ENCODE results near the gene E2F6. TPM values are rescaled to one million over a fixed set of nuclear protein-coding genes. Genes with fewer than 3 reads are reported as not detected.
A peak's percentile ranks its signal among the peaks of the same experiment; 100 is the strongest.

Gene E2F6
- total and polyA plus RNA-seq, 10 of the 15 experiments (the other 5 are each of a cell fraction or from before 2014, with no cell fraction given) = 4.2 to 15.5 (median 11.3) TPM

GRCh38 chr2:11467749-11468148 is 1.8 kb upstream of the E2F6 start (continued):
- TF ChIP-seq RUNX3 (IDR thresholded peaks at IDR 0.05; ENCODE audit: low read length) = no peak

- ATAC-seq (no peak), FAIRE-seq (no peak), DNase-seq (ENCODE audit: low read depth, low spot score) (no peak)
- no peaks in the 10 kb centered on the region for H4K20me1 ChIP-seq (ENCODE audit: control insufficient read depth, insufficient read depth)
- ChIA-PET CTCF (interaction anchor here (1.6 to 3.3 kb wide), 4 partner anchors 12 to 334 kb away, joined by 4 to 32 read pairs (median 6); a partner anchor contains a TSS), RAD21 (ENCODE audit: unreplicated experiment) (interaction anchor here (1.0 kb wide), 1 partner anchor 334 kb away, joined by 3 read pairs; a partner anchor contains a TSS), SMC1A (ENCODE audit: uncharacterized antibody, unreplicated experiment) (interaction anchor here (1.0 kb wide), 2 partner anchors 9 to 10 kb away, joined by 3 to 5 read pairs; no protein-coding TSS in a partner anchor), POLR2A (no interaction called here)
- H3K4me1 ChIP-seq (ENCODE audit: control insufficient read depth, insufficient read depth, low read length) = peaks cover 13% of the 10 kb centered on the region; the same call in 1 of the 2 replicates
- H3K4me3 ChIP-seq = 0 out of 2 replicates have a peak overlapping the region, but pooled peaks have one; percentile 86
- no peak overlapping the region for H2AFZ ChIP-seq (ENCODE audit: control insufficient read depth, low read depth, low read length)
- intact Hi-C loops (cut with micrococcal nuclease; ENCODE audit: unreplicated experiment) = loop anchor here (10.0 kb wide), 1 partner anchor 308 kb away; no protein-coding TSS in a partner anchor
- no peaks in the 10 kb centered on the region; a peak in 1 of 4 replicates for H3K36me3 ChIP-seq (ENCODE audit: control insufficient read depth in 2 of 2, insufficient read depth in 2 of 2, low read length in 1 of 2)
- H3K9ac ChIP-seq (ENCODE audit: control insufficient read depth, insufficient read depth, low read length) = no peak overlapping the region
- 42% methylated on average over 5 of the region's 5 CpGs for WGBS (ENCODE audit: insufficient coverage, insufficient replicate concordance, low lambda C conversion rate, missing lambda C conversion rate)
- H3K9me3 ChIP-seq (replicated peaks; ENCODE audit: control insufficient read depth, insufficient read depth, low read length) = no peaks in the 10 kb centered on the region
- no TSS peak for BruUV-seq (replicated peaks)
- in situ Hi-C loops (cut with MboI) = no loop called here
- no peak overlapping the region for H3K27ac ChIP-seq (ENCODE audit: control insufficient read depth, insufficient read depth)
- H3K4me2 ChIP-seq (ENCODE audit: control insufficient read depth, insufficient read depth) = peak overlapping the region; percentile 94
- TF ChIP-seq POU2F2 (IDR thresholded peaks at IDR 0.05; ENCODE audit: borderline replicate concordance, low read depth, low read length) = no peak
- no peak for TF ChIP-seq RCOR1 (conservative IDR thresholded peaks at IDR 0.05; ENCODE audit: low read depth, low read length)
- no peak for TF ChIP-seq EZH2 (IDR thresholded peaks at IDR 0.05; ENCODE audit: borderline replicate concordance, control insufficient read depth, low read depth, low read length)
- 0 out of 2 replicates have a peak, but pooled peaks have one; percentile 17 for TF ChIP-seq CREB1 (IDR thresholded peaks at IDR 0.05; ENCODE audit: low read depth)
- TF ChIP-seq RUNX3 (IDR thresholded peaks at IDR 0.05; ENCODE audit: low read length) = peak; percentile 48; the same call in 1 of the 2 replicates
- TF ChIP-seq, protein P1, sequence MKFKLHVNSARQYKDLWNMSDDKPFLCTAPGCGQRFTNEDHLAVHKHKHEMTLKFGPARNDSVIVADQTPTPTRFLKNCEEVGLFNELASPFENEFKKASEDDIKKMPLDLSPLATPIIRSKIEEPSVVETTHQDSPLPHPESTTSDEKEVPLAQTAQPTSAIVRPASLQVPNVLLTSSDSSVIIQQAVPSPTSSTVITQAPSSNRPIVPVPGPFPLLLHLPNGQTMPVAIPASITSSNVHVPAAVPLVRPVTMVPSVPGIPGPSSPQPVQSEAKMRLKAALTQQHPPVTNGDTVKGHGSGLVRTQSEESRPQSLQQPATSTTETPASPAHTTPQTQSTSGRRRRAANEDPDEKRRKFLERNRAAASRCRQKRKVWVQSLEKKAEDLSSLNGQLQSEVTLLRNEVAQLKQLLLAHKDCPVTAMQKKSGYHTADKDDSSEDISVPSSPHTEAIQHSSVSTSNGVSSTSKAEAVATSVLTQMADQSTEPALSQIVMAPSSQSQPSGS (IDR thresholded peaks at IDR 0.05; ENCODE audit: low read length) = no peak
- H3K79me2 ChIP-seq (ENCODE audit: control insufficient read depth, insufficient read depth, low read length) = peaks cover 24% of the 10 kb centered on the region
- no peaks in the 10 kb centered on the region for H3K27me3 ChIP-seq (replicated peaks in 1 of 2; ENCODE audit: control insufficient read depth in 2 of 2, insufficient read depth in 2 of 2, low read length in 1 of 2)
Measured at GRCh38 chr2:11467129-11467649, 1.2 kb upstream of the E2F6 start.
